KMS-11 (cell line): Measurements from ENCODE around the gene ERAP2.
A peak's percentile ranks its signal among the peaks of the same experiment; 100 is the strongest.

ENCODE experiments used
- H2AFZ ChIP-seq: fragments of 200-600 bp; sonication (generic); 2 replicates; pipeline ENCODE4 v1.6.1; 2016; ENCODE audit warnings: antibody characterized with exemption, mixed run types, low read depth
- H3K27ac ChIP-seq: fragments of 200-600 bp; sonication (generic); 2 replicates; pipeline ENCODE4 v1.6.1; 2016; ENCODE audit warnings: mild to moderate bottlenecking, mixed run types
- H3K27me3 ChIP-seq: fragments of 200-600 bp; sonication (generic); 2 replicates; pipeline ENCODE4 v1.6.1; 2017; ENCODE audit warnings: mild to moderate bottlenecking, low read depth, mixed run types, moderate library complexity; ENCODE audit not compliant: insufficient read depth
- H3K36me3 ChIP-seq: fragments of 200-600 bp; sonication (generic); 2 replicates; pipeline ENCODE4 v1.6.1; 2017; ENCODE audit warnings: mild to moderate bottlenecking, mixed run types; ENCODE audit not compliant: insufficient read depth
- H3K4me1 ChIP-seq: fragments of 200-600 bp; sonication (generic); 2 replicates; pipeline ENCODE4 v1.6.1; 2016; ENCODE audit warnings: mild to moderate bottlenecking, low read depth, mixed run types; ENCODE audit not compliant: poor library complexity, severe bottlenecking
- H3K4me2 ChIP-seq: fragments of 200-600 bp; sonication (generic); 2 replicates; pipeline ENCODE4 v1.7.0; 2016; ENCODE audit warnings: mild to moderate bottlenecking, mixed run types
- H3K4me3 ChIP-seq: fragments of 200-600 bp; sonication (generic); IDR thresholded peaks from 2 replicates; pipeline ENCODE4 v1.6.1; 2017; ENCODE audit warnings: low read depth, low read length, mixed read lengths; ENCODE audit not compliant: insufficient read depth
- H3K79me2 ChIP-seq: fragments of 200-600 bp; sonication (generic); 2 replicates; pipeline ENCODE4 v1.6.1; 2016; ENCODE audit warnings: low read depth, mixed run types; ENCODE audit not compliant: insufficient read depth
- H3K9ac ChIP-seq: fragments of 200-600 bp; sonication (generic); 2 replicates; pipeline ENCODE4 v1.6.1; 2016; ENCODE audit warnings: mild to moderate bottlenecking, mixed run types
- H4K20me1 ChIP-seq: fragments of 200-600 bp; sonication (generic); 2 replicates; pipeline ENCODE4 v1.6.1; 2016; ENCODE audit warnings: mild to moderate bottlenecking, mixed run types; ENCODE audit not compliant: insufficient read depth
- CTCF ChIP-seq: fragments of 200-600 bp; sonication (generic); conservative IDR thresholded peaks from 2 replicates; pipeline ENCODE4 v1.6.1; 2017; ENCODE audit warnings: low read depth, mild to moderate bottlenecking, antibody characterized with exemption, low read length, moderate library complexity, mixed read lengths

ERAP2 gene

GRCh38 chr5:96843140-96843539, 33.2 kb upstream of the ERAP2 start:
- H3K9ac ChIP-seq = no peak overlapping the region
- peaks cover 23% of the 10 kb centered on the region for H3K4me1 ChIP-seq
- TF ChIP-seq CTCF = no peak
- H3K36me3 ChIP-seq = no peaks in the 10 kb centered on the region
- H3K79me2 ChIP-seq = no peaks in the 10 kb centered on the region
- no peak overlapping the region for H3K27ac ChIP-seq
- no peaks in the 10 kb centered on the region for H4K20me1 ChIP-seq
- H2AFZ ChIP-seq = no peak overlapping the region
- no peak overlapping the region for H3K4me3 ChIP-seq
- H3K27me3 ChIP-seq = no peaks in the 10 kb centered on the region
- H3K4me2 ChIP-seq = no peak overlapping the region

- Histone ChIP-seq H3K4me2 (peak overlapping the region; percentile 32; the same call in 1 of the 2 replicates), H4K20me1 (no peaks in the 10 kb centered on the region), H3K27ac (no peak overlapping the region), H3K9ac (no peak overlapping the region), H3K4me3 (no peak overlapping the region), H3K36me3 (no peaks in the 10 kb centered on the region), H2AFZ (no peak overlapping the region), H3K27me3 (no peaks in the 10 kb centered on the region), H3K4me1 (peaks cover 23% of the 10 kb centered on the region), H3K79me2 (no peaks in the 10 kb centered on the region)
- no peak for TF ChIP-seq CTCF
Measured at GRCh38 chr5:96844481-96844990, 31.8 kb upstream of the ERAP2 start.

GRCh38 chr5:96851312-96852062, 24.8 kb upstream of the ERAP2 start:
- H3K4me1 ChIP-seq = no peaks in the 10 kb centered on the region

GRCh38 chr5:96852759-96853158, 23.5 kb upstream of the ERAP2 start:
- no peaks in the 10 kb centered on the region for H3K36me3 ChIP-seq
- no peak overlapping the region for H3K4me2 ChIP-seq
- H3K4me1 ChIP-seq = no peaks in the 10 kb centered on the region
- no peaks in the 10 kb centered on the region for H3K27me3 ChIP-seq
- no peaks in the 10 kb centered on the region for H4K20me1 ChIP-seq
- H3K79me2 ChIP-seq = no peaks in the 10 kb centered on the region
- no peak for TF ChIP-seq CTCF
- H2AFZ ChIP-seq = no peak overlapping the region
- no peak overlapping the region for H3K9ac ChIP-seq
- no peak overlapping the region for H3K27ac ChIP-seq
- H3K4me3 ChIP-seq = no peak overlapping the region

More at GRCh38 chr5:96851312-96852062, 24.8 kb upstream of the ERAP2 start:
- Histone ChIP-seq H3K4me3 (no peak overlapping the region), H3K27me3 (no peaks in the 10 kb centered on the region), H3K4me2 (no peak overlapping the region), H3K27ac (no peak overlapping the region), H4K20me1 (no peaks in the 10 kb centered on the region), H3K9ac (no peak overlapping the region), H2AFZ (no peak overlapping the region), H3K36me3 (no peaks in the 10 kb centered on the region), H3K79me2 (no peaks in the 10 kb centered on the region)
- TF ChIP-seq CTCF = no peak
